GM19193 (cell line): Measurements from ENCODE around the gene FAM3A.

Source experiments
- POLR2A ChIP-seq: IDR thresholded peaks from 4 replicates; pipeline ENCODE4 v1.6.1; 2011; ENCODE audit not compliant: insufficient read depth, insufficient read length; ENCODE audit errors: extremely low read depth

Gene FAM3A

DNA sequence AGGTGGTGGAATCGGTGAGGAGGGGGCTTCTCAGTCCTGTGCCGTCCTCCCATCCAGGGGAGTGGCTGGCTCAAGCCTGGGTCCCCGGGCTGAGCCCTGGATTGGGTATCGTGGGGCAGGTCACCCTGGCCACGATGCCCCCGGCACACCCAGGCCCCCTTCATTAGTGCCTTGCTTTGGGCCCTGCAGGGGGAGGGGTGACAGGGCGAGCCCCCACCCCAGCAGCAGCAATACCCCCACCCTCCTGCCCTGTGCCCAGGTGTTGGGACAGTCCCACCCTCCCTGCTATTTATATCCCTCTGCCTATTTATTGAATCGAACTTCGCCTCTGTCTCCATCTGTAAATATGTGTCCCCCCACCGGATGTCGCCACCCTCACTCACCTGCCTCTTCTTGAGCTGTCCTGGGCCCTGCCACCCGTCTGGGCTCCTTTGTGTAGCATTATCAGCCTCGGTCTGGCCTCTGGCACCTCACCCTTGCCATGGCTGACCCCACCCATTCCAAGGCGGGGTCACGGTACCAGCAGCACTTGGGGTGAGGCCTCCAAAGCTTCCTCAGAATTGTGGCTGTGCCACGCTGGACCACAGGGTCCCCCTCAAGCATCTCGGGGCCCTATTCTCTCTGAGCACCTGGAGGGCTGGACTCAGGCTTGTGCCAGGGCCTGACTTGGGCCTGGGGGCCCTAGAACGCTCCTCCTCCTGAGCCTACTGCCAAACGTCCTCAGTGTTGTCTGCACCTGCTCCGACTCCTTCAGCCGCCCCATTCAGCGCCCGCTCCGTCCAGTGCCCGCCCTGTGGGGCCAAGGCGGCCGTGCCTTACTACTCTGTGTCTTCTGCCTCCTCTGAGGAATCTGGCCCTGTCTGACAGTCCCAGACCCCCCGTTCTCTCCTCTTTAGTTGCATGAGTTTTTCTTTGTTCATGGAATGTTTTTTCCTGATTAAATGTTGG is 43.1 kb downstream of the FAM3A start:
- TF ChIP-seq POLR2A, result no peak

DNA sequence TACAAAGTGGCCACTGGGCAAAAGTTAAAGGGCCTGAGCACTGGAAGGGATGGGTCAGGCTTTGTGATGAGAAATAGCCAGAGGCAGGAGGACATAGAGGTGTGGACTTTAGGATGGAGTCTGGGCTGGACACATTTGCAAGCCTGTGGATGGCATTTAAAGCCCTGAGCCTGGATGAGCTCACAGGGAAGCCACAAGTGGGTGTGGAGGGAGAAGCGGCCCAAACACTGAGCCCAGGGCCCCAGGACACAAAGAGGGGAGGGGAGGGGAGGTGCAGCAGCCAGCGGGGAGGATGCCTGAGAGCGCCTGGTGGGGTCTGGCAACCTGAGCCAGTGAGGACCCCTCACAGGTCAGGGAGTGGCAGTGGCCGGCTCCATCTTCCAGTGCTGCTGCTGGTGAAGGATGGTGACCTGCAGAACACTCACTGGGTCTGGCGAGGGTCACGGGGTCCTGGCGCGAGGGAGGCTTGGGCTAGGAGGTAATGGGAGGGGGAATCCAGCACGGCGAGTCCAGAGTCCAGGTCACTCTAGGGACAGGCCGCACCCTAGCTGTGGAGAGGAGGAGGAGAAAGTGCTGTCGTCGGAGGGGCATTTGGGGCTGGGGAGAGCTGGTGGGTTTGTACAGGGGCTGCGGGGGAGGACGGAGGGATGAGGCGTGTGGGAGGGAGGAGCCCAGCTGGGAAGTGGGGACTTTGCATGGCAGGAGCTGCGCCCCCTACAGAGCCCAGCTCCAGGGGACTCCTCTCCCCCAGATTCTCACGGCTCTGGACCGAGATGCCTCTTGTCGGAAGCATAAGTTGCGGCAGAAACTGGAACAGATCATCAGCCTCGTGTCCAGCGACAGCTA is 44.0 kb downstream of the FAM3A start:
- TF ChIP-seq POLR2A, result no peak

GRCh38 chrX:154470914-154471568 is 45.0 kb downstream of the FAM3A start:
- no peak for TF ChIP-seq POLR2A

DNA sequence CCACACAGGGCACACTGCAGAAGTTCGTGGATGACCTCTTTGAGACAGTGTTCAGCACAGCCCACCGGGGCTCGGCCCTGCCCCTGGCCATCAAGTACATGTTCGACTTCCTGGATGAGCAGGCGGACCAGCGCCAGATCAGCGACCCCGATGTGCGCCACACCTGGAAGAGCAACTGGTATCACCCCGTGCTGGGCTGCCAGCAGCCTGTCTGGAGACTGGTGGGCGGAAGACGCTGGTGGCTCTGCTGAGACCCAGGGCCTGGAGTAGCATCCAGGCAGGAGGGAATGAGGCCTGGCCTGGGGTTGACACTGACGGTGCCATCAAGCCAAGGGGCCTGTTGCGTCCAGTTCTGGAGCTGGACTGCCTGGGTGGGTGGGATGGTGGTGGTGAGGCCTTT is 45.6 kb downstream of the FAM3A start:
- no peak for TF ChIP-seq POLR2A

GRCh38 chrX:154469880-154470279 is 46.2 kb downstream of the FAM3A start:
- TF ChIP-seq POLR2A, result no peak

DNA sequence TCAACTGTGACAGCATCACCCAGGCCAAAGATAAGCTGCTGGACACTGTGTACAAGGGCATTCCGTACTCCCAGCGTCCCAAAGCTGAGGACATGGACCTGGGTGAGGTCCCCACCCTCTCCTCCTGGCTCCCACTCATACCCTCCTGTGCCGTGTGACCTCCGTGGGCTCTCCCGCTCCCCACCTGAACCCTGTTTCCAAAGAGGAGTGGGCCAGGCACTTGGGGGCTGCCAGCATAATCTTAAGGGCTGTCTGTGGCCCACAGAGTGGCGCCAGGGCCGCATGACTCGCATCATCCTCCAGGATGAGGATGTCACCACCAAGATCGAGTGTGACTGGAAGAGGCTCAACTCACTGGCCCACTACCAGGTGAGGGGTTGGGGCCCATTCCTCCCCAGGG is 46.9 kb downstream of the FAM3A start:
- no peak for TF ChIP-seq POLR2A

- no peak for TF ChIP-seq POLR2A
These were observed 47.8 kb downstream of the FAM3A start for GRCh38 chrX:154468217-154468616.

DNA sequence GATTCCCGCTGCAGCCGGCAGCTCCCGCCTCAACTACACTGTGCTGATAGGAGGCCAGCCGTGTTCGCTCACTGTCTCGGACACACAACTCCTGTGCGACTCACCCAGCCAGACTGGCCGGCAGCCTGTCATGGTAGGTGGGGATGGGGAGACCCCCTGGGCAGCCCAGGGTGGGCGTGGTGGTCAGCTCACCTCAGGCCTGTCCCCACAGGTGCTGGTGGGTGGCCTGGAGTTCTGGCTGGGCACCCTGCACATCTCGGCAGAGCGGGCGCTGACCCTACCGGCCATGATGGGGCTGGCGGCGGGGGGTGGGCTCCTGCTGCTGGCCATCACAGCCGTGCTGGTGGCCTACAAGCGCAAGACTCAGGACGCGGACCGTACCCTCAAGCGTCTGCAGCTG is 48.5 kb downstream of the FAM3A start:
- no peak for TF ChIP-seq POLR2A

DNA sequence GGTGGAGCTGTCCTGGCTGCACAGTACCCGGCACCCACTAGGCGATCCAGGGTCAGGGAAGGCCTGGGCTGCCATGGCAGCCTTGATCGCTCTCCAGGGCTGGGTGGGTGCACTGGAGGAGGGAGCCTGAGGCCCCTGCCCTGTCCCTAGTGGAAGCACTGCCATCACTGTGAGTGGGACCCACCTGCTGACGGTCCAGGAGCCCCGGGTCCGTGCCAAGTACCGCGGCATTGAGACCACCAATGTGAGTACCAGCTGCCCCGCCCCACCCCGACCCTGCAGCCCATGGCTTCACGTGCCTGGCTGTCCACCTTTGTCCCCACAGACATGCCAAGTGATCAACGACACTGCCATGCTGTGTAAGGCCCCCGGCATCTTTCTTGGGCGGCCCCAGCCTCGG is 49.1 kb downstream of the FAM3A start:
- no peak for TF ChIP-seq POLR2A

GRCh38 chrX:154466036-154466435 is 50.0 kb downstream of the FAM3A start:
- no peak for TF ChIP-seq POLR2A

GRCh38 chrX:154465601-154466000 is 50.4 kb downstream of the FAM3A start:
- no peak for TF ChIP-seq POLR2A

GRCh38 chrX:154464806-154465365 is 51.1 kb downstream of the FAM3A start:
- TF ChIP-seq POLR2A, result no peak

- no peak for TF ChIP-seq POLR2A
These were observed 52.3 kb downstream of the FAM3A start for GRCh38 chrX:154463611-154464220.

DNA sequence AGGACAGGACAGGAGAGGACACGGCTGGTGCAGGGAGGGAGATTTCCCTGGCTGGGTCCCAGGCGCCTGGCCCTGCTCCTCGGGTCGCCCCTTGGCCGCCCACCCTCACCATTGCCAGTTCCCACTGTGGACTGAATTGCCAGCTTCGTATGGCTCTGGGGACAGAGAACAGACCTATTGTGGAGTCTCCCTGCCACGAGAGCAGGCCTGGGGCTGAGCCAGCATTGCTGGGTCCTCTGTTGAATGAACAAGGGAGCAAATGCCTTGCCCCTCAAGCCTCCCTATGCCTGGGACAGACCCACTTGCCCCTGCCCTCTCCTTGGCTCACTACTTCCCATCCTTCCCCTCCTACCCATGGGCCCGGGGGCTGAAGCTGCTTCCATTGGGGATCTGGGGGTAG is 53.6 kb downstream of the FAM3A start:
- no peak for TF ChIP-seq POLR2A
